Panc1 (cell line): ENCODE measurements around the gene GNAT1. TPM values are rescaled to one million over a fixed set of nuclear protein-coding genes. Genes with fewer than 3 reads are reported as not detected.
A peak's percentile ranks its signal among the peaks of the same experiment; 100 is the strongest.

Experiments
- ATAC-seq: fragments of 200-7000 bp; cut with Tn5 transposase; 2 replicates; pipeline ENCODE4 v1.9.1; 2020; ENCODE audit warnings: mild to moderate bottlenecking, moderate library complexity
- BruUV-seq: library from RNA; stranded (reverse); fragments of 400-500 nt; replicated peaks from 2 replicates; lab custom pipeline; 2021; lab: Mats Ljungman, UMichigan
- CTCF ChIA-PET: fragments of 300-600 bp; sonication (Branson Sonifier 250); formaldehyde crosslinking; loops from one replicate; lab custom pipeline; 2022; ENCODE audit warnings: antibody characterized with exemption; lab: Charles Lee
- POLR2A ChIA-PET: fragments of 300-600 bp; sonication (Branson Sonifier 250); formaldehyde crosslinking; loops from one replicate; lab custom pipeline; 2022; ENCODE audit warnings: antibody characterized with exemption; lab: Charles Lee
- DNase-seq: peaks from one replicate; pipeline ENCODE4 v3.0.0-alpha.2; 2010; ENCODE audit warnings: low read depth, low spot score
- H3K27ac ChIP-seq: 2 replicates; pipeline ENCODE4 v1.5.1; 2011; ENCODE audit warnings: mild to moderate bottlenecking, low read length, inconsistent platforms
- H3K27me3 ChIP-seq: fragments of 200-500 bp; sonication (Bioruptor generic); 2 replicates; pipeline ENCODE4 v1.6.0; 2014; ENCODE audit warnings: low read length, inconsistent platforms; ENCODE audit not compliant: control insufficient read depth, insufficient read depth
- H3K36me3 ChIP-seq: fragments of 200-500 bp; sonication (Bioruptor generic); 2 replicates; pipeline ENCODE4 v1.5.1; 2014; ENCODE audit warnings: inconsistent platforms, mild to moderate bottlenecking, low read length, moderate library complexity; ENCODE audit not compliant: control insufficient read depth, insufficient read depth
- H3K4me1 ChIP-seq: 2 replicates; pipeline ENCODE4 v1.5.1; 2011; ENCODE audit warnings: inconsistent platforms, mild to moderate bottlenecking, low read length, moderate library complexity; ENCODE audit not compliant: control insufficient read depth, insufficient read depth
- H3K4me3 ChIP-seq, 2 experiments: 2 replicates each; pipeline ENCODE4 v1.5.1; 2011 to 2012; ENCODE audit warnings: low read depth in 2 of 2, low read length in 2 of 2, mild to moderate bottlenecking in 2 of 2, inconsistent platforms in 1 of 2, moderate library complexity in 1 of 2
- H3K9me3 ChIP-seq: fragments of 200-500 bp; sonication (Bioruptor generic); 2 replicates; pipeline ENCODE4 v1.5.1; 2014; ENCODE audit warnings: low read depth, mild to moderate bottlenecking, inconsistent platforms, low read length, moderate library complexity; ENCODE audit not compliant: control insufficient read depth, insufficient read depth
- POLR2AphosphoS5 ChIP-seq: IDR thresholded peaks from 2 replicates; pipeline ENCODE4 v1.6.1; 2012; ENCODE audit warnings: mild to moderate bottlenecking, low read depth, low read length, moderate library complexity
- SIN3A ChIP-seq: IDR thresholded peaks from 2 replicates; pipeline ENCODE4 v1.6.1; 2012; ENCODE audit warnings: low read depth, mild to moderate bottlenecking, low read length, moderate library complexity, borderline replicate concordance; ENCODE audit not compliant: insufficient read depth
- TCF7L2 ChIP-seq: IDR thresholded peaks from 2 replicates; pipeline ENCODE4 v1.6.1; 2011; ENCODE audit warnings: mild to moderate bottlenecking, low read depth, low read length, inconsistent platforms
- in situ Hi-C: cut with HindIII; loops from 2 replicates; pipeline ENCODE4 v1.10.0; 2016; ENCODE audit warnings: low sequenced_read_pairs, low pct_unique_long_range_greater_than_20kb
- intact Hi-C: fragments of 100-400 bp; cut with micrococcal nuclease; formaldehyde crosslinking; loops from one replicate; pipeline ENCODE4 v1.10.0; 2022; ENCODE audit not compliant: unreplicated experiment
- total RNA-seq: library from RNA; stranded (reverse); gene quantifications from one replicate; pipeline ENCODE4 v1.2.1, GENCODE V29; 2021; ENCODE audit not compliant: unreplicated experiment
- TF ChIP-seq, protein P1 (sequence below): fragments of 450-650 bp; IDR thresholded peaks from 2 replicates; pipeline ENCODE4 v1.5.1; 2017; ENCODE audit warnings: mild to moderate bottlenecking
- TF ChIP-seq, protein P2 (sequence below), 2 experiments: IDR thresholded peaks; 2 replicates each; pipeline ENCODE4 v1.6.1; 2011 to 2012; ENCODE audit warnings: low read depth in 2 of 2, control low read depth in 1 of 2, low read length in 1 of 2, mild to moderate bottlenecking in 1 of 2, moderate library complexity in 1 of 2; ENCODE audit not compliant: insufficient read depth in 1 of 2

GNAT1 gene
- total RNA-seq, 1 experiment from 2014 or later = not detected

DNA sequence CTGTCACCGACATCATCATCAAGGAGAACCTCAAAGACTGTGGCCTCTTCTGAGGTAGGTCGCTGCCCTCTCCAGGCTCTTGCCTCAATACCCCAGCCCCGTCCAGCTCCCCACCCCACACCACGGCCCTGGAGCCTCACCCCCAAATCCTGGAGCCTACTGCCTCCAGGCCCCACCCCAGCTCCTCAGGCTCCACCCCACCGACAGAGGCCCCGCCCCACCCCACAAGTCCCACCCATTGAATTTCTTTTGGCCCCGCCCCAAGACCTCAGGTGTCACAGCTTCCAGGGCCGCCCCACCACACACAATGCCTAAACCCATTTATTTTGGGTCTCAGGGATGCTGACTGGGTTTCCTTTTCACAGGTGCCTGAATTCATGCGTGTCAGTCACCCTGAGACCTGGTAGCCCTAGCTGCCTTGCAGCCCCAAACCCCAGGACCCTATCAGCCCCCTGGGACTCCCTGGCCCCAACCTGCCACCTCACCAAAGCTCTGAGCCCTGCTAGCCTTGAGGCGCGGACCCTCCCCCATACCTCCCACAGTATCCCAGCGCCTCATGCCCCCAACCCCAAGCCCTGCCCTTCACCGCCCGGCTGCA, 3.6 kb downstream of the GNAT1 start:
- ChIA-PET CTCF (interaction anchor here (0.6 to 2.8 kb wide), 6 partner anchors 18 to 152 kb away, joined by 4 to 39 read pairs (median 8); no protein-coding TSS in a partner anchor), POLR2A (no interaction called here)
- no peak overlapping the region for H3K4me3 ChIP-seq
- no peaks in the 10 kb centered on the region for H3K27me3 ChIP-seq
- in situ Hi-C loops (no loop called here), intact Hi-C loops (loop anchor here (1.0 to 10.0 kb wide), 2 partner anchors 30 to 70 kb away; partner anchors contain the start of gene SEMA3B)
- H3K27ac ChIP-seq = no peak overlapping the region
- DNase-seq (no peak), ATAC-seq (peak; percentile 35)
- BruUV-seq = no TSS peak
- H3K9me3 ChIP-seq = no peaks in the 10 kb centered on the region
- TF ChIP-seq POLR2AphosphoS5 (no peak), TCF7L2 (no peak), SIN3A (no peak)
- TF ChIP-seq, protein P1, sequence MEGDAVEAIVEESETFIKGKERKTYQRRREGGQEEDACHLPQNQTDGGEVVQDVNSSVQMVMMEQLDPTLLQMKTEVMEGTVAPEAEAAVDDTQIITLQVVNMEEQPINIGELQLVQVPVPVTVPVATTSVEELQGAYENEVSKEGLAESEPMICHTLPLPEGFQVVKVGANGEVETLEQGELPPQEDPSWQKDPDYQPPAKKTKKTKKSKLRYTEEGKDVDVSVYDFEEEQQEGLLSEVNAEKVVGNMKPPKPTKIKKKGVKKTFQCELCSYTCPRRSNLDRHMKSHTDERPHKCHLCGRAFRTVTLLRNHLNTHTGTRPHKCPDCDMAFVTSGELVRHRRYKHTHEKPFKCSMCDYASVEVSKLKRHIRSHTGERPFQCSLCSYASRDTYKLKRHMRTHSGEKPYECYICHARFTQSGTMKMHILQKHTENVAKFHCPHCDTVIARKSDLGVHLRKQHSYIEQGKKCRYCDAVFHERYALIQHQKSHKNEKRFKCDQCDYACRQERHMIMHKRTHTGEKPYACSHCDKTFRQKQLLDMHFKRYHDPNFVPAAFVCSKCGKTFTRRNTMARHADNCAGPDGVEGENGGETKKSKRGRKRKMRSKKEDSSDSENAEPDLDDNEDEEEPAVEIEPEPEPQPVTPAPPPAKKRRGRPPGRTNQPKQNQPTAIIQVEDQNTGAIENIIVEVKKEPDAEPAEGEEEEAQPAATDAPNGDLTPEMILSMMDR = no peak
- TF ChIP-seq, protein P2, sequence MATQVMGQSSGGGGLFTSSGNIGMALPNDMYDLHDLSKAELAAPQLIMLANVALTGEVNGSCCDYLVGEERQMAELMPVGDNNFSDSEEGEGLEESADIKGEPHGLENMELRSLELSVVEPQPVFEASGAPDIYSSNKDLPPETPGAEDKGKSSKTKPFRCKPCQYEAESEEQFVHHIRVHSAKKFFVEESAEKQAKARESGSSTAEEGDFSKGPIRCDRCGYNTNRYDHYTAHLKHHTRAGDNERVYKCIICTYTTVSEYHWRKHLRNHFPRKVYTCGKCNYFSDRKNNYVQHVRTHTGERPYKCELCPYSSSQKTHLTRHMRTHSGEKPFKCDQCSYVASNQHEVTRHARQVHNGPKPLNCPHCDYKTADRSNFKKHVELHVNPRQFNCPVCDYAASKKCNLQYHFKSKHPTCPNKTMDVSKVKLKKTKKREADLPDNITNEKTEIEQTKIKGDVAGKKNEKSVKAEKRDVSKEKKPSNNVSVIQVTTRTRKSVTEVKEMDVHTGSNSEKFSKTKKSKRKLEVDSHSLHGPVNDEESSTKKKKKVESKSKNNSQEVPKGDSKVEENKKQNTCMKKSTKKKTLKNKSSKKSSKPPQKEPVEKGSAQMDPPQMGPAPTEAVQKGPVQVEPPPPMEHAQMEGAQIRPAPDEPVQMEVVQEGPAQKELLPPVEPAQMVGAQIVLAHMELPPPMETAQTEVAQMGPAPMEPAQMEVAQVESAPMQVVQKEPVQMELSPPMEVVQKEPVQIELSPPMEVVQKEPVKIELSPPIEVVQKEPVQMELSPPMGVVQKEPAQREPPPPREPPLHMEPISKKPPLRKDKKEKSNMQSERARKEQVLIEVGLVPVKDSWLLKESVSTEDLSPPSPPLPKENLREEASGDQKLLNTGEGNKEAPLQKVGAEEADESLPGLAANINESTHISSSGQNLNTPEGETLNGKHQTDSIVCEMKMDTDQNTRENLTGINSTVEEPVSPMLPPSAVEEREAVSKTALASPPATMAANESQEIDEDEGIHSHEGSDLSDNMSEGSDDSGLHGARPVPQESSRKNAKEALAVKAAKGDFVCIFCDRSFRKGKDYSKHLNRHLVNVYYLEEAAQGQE (IDR thresholded peaks at IDR 0.05; ENCODE audit: insufficient read depth in 1 of 2, low read depth in 2 of 2, low read length in 1 of 2) = no peak
- peaks cover 9% of the 10 kb centered on the region for H3K4me1 ChIP-seq
- H3K36me3 ChIP-seq = no peaks in the 10 kb centered on the region

DNA sequence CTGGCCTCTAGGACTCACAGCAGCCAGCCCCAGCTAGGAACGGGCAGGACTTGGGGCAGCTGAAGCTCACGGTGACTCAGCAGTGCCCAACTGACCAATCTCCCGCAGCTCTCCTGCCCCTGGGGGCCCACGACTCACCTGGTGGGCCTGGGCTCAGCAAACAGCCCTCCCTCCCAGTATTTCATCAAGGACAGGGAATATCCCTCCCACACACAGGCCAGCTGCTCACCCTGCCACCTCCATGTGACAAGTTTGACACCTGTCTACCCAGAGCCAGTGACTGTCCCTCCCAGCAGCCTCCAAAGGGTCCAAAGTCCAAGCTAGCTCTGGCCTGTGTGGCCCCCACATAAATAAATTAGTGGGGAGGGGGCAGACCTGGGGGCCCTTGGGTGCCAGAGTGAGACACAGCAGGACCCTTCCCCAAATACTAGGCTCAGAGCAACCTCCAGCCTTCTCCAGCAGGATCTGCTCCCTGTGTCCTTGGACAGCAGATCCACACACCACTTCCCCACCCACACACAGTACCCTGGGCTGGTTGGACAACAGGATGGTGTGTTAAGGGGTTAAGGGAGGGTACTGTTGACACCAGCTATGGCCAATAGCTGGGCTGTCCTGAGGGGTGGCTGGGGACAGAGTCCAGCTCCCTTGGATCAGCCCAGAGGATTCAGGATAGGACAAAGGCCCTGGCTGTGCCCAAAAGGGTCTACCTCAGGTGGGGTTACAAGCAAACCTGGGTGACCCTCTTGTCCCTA, 4.3 kb downstream of the GNAT1 start:
- H3K36me3 ChIP-seq = no peaks in the 10 kb centered on the region
- ATAC-seq (no peak), DNase-seq (no peak)
- peaks cover 6% of the 10 kb centered on the region; the same call in 1 of the 2 replicates for H3K4me1 ChIP-seq
- no peaks in the 10 kb centered on the region for H3K9me3 ChIP-seq
- ChIA-PET POLR2A (no interaction called here), CTCF (interaction anchor here (0.6 to 2.8 kb wide), 6 partner anchors 17 to 118 kb away, joined by 4 to 39 read pairs (median 6); no protein-coding TSS in a partner anchor)
- no peak for TF ChIP-seq TCF7L2
- TF ChIP-seq, protein P2 (IDR thresholded peaks at IDR 0.05; ENCODE audit: insufficient read depth in 1 of 2, low read depth in 2 of 2, low read length in 1 of 2) = no peak
- no peak for TF ChIP-seq POLR2AphosphoS5
- no peak for TF ChIP-seq SIN3A
- TF ChIP-seq, protein P1 = no peak
- H3K27me3 ChIP-seq = no peaks in the 10 kb centered on the region
- in situ Hi-C loops (no loop called here), intact Hi-C loops (loop anchor here (1.0 to 10.0 kb wide), 2 partner anchors 30 to 69 kb away; partner anchors contain the start of gene SEMA3B)
- BruUV-seq = no TSS peak
- H3K4me3 ChIP-seq = no peak overlapping the region
- H3K27ac ChIP-seq = no peak overlapping the region
